Measurements from ENCODE around the gene RPP25L.

RPP25L gene

DNA sequence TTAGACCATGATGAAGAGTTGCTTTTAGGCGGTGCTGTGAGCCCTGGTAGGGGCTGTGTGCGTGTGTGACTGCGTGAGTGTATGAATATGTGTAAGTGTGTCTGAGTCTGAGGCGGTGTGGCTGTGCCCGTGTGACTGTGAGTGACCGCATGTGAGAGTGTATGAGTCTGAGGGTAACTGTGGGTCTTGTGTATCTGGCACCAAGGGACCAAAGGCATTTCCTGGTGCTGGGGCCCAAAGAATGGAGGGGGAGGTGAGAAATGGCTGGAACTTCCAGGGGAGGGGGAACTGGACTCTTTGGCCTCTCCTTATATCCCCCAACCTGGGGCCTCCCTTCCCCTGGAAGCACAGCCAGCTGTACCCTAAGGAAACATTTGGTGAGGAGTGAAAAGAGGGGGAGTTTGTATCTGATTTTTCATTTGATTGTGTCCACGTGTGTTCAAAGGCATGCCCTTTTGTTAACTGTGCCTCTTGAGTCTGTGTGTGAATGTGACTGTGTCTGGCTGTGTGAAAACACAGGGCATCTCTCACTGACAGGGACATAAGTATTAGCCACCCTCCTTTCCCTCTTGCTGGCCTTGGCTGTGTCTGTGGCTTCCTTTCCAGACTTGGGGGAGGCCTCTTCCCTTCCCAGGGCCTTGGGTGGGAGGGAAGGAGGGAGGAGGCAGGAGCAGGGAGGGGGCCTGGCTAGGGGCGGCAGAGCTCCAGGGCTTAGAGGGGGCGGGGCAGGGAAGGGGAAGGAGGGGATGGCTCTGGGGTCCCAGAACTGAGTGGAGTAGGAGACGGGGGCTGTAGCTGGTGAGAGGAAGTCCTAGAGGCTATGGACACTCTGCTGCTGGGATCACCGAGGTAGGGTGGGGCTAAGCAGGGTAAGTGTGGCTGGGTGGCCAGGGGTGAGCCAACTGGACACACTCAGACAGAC, 41.5 kb upstream of the RPP25L start:
- H3K4me3 ChIP-seq (replicated peaks; ENCODE audit: low read depth, low read length): peak overlapping the region; percentile 40
- no peak for DNase-seq (ENCODE audit: extremely low read depth, low read depth)
- TF ChIP-seq, protein P1, sequence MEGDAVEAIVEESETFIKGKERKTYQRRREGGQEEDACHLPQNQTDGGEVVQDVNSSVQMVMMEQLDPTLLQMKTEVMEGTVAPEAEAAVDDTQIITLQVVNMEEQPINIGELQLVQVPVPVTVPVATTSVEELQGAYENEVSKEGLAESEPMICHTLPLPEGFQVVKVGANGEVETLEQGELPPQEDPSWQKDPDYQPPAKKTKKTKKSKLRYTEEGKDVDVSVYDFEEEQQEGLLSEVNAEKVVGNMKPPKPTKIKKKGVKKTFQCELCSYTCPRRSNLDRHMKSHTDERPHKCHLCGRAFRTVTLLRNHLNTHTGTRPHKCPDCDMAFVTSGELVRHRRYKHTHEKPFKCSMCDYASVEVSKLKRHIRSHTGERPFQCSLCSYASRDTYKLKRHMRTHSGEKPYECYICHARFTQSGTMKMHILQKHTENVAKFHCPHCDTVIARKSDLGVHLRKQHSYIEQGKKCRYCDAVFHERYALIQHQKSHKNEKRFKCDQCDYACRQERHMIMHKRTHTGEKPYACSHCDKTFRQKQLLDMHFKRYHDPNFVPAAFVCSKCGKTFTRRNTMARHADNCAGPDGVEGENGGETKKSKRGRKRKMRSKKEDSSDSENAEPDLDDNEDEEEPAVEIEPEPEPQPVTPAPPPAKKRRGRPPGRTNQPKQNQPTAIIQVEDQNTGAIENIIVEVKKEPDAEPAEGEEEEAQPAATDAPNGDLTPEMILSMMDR (IDR thresholded peaks at IDR 0.05; ENCODE audit: low read depth, low read length, missing control alignments): no peak

DNA sequence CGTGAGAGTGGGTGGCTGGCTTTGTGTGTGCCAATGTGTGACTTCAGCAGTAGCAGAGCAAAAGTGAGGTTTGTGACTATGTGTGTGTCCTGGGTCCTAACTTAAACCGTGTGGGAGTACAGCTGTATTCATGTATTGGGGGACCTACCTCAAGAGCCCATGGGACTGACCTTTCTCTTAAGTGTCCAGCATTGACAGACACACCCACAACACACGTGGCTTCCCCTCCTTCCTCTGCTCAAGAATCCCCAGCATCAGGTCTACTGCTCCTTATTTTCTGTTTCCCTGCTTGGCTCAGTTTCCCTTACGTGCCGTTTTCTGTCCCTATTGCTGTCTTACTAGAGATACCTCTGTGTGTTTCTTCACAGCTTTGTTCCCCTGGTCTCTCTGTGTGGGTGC, 40.7 kb upstream of the RPP25L start:
- H3K4me3 ChIP-seq (replicated peaks; ENCODE audit: low read depth, low read length): peak overlapping the region; percentile 40
- TF ChIP-seq, protein P1 (IDR thresholded peaks at IDR 0.05; ENCODE audit: low read depth, low read length, missing control alignments): no peak
- DNase-seq (ENCODE audit: extremely low read depth, low read depth): no peak

DNA sequence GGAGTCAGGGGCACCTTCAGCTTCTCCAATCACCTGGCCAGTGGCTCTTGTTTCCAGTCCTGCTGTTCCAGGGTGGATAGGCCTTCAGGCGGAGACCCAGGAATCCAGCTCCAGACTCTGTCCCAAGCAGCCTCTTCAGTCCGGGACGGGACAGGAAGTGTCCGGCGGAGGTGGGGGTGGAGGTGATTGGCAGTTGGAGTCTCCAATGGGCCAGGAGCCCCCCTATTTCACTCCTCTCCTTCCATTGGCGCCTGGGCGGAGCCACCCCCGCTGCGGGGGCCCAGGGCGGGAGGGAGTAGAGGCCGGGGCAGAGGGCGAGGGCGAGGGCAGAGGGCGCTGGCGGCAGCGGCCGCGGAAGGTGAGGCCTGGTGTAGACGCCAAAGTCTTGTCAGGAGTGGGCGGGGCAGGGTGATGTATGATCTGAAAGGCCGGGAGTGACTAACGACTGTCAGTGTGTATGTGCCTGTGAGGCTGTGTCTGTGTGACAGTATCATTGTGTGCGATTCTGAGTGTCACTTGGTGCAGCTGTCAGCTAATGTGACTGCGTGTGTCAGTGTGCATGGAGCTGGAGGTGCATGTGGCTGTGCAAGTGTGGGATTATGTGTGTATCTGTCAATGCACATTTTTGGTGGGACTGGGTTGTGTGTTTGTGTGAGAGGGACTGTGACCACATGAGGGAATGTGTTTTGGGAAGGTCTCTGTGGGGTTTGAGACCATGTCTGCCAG, 40.1 kb upstream of the RPP25L start, which contains the start of gene IL11RA:
Gene IL11RA, plus strand, starts transcription at position 310 of the 726 bp plus-strand sequence. CDS start 3,033 bp downstream, outside the sequence.
- peak within 1 kb of the TSS; percentile 40 for H3K4me3 ChIP-seq (replicated peaks; ENCODE audit: low read depth, low read length)
- no peak for DNase-seq (ENCODE audit: extremely low read depth, low read depth)
- TF ChIP-seq, protein P1 (IDR thresholded peaks at IDR 0.05; ENCODE audit: low read depth, low read length, missing control alignments): no peak

DNA sequence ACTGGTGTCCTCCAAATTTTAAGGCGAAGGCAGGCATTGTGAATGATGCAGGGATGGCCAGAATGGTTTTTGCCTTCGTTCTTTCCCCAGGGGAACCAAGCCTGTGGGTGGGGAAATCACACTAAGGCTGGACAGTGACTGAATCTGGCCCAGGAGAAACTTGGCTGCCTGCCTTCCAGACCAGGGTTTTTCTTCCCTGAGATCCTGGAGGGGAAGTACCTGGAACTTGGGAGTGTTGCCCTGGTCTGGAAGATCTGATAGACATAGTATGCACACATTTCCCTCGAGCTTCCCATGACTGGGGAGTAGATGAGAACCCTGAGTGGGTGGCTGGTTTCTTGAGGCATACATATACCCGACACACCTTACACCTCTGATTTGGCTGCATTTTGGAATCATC, 39.4 kb upstream of the RPP25L start:
- DNase-seq (ENCODE audit: extremely low read depth, low read depth): no peak
- peak overlapping the region; percentile 40 for H3K4me3 ChIP-seq (replicated peaks; ENCODE audit: low read depth, low read length)
- TF ChIP-seq, protein P1 (IDR thresholded peaks at IDR 0.05; ENCODE audit: low read depth, low read length, missing control alignments): no peak

DNA sequence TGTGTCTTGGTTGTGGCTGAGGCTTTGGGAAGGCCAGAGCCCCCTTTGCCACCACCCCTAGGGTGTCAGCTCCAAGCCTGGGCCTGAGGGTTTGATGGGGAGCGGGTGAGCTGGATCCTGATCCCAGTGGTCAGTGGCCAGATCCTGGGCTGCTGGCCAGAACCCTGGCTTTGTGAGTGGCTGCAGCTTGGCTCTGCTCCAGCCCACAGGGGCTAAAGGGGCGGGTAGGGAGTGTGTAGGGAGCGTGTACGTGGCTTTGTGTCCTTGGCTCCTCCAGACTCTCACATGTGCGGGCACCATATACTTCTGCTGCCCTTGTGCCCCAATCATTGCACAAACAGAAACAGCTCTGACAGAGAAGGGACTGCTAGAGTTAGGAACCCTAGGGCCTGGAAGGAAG, 38.9 kb upstream of the RPP25L start:
- TF ChIP-seq, protein P1 (IDR thresholded peaks at IDR 0.05; ENCODE audit: low read depth, low read length, missing control alignments): no peak
- no peak for DNase-seq (ENCODE audit: extremely low read depth, low read depth)
- H3K4me3 ChIP-seq (replicated peaks; ENCODE audit: low read depth, low read length): no peak overlapping the region

DNA sequence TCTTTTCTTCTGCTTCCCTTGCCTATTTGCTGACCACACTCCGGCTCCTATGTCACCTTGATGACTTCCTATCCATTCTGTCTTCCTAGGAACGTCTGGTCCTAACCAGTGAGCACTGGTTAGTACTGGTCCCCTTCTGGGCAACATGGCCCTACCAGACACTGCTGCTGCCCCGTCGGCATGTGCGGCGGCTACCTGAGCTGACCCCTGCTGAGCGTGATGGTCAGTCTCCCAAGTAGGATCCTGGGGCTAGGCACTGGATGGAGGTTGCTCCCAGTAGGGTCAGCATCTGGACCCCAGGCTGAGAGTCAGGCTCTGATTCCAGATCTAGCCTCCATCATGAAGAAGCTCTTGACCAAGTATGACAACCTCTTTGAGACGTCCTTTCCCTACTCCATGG, 36.8 kb upstream of the RPP25L start:
- TF ChIP-seq, protein P1 (IDR thresholded peaks at IDR 0.05; ENCODE audit: low read depth, low read length, missing control alignments): no peak
- H3K4me3 ChIP-seq (replicated peaks; ENCODE audit: low read depth, low read length): no peak overlapping the region

More for the DNA sequence above, 36.8 kb upstream of the RPP25L start:
- DNase-seq (ENCODE audit: extremely low read depth, low read depth): no peak
